Small intestine (tissue), 7 donors: Measurements from ENCODE around the gene LBH. TPM values are rescaled to one million over a fixed set of nuclear protein-coding genes. Genes with fewer than 3 reads are reported as not detected.
A peak's percentile ranks its signal among the peaks of the same experiment; 100 is the strongest.

Experiments
- DNase-seq, 2 donors: peaks; one replicate each; pipeline versions ENCODE4 v3.0.0 to v3.0.0-alpha.2; 2013
- FAIRE-seq: peaks from 2 replicates; lab custom pipeline; 2012; peaks lifted over from hg19 to GRCh38; lab: Jason Lieb, UNC
- H3K27ac ChIP-seq, 3 donors: one replicate each; pipeline ENCODE4 v1.5.1; 2013; ENCODE audit warnings: low read length in 2 of 3, mild to moderate bottlenecking in 2 of 3, control low read depth in 1 of 3, inconsistent platforms in 1 of 3, low read depth in 1 of 3, moderate library complexity in 1 of 3
- H3K27me3 ChIP-seq, 3 donors: one replicate each; pipeline ENCODE4 v1.6.1; 2013; ENCODE audit warnings: low read length in 3 of 3, inconsistent platforms in 1 of 3; ENCODE audit not compliant: control insufficient read depth in 3 of 3, insufficient read depth in 3 of 3
- H3K36me3 ChIP-seq, 3 donors: one replicate each; pipeline ENCODE4 v1.6.1; 2013; ENCODE audit warnings: low read length in 3 of 3, inconsistent platforms in 1 of 3, low read depth in 1 of 3, mild to moderate bottlenecking in 1 of 3, moderate library complexity in 1 of 3; ENCODE audit not compliant: control insufficient read depth in 3 of 3, insufficient read depth in 2 of 3
- H3K4me1 ChIP-seq, 3 donors: one replicate each; pipeline ENCODE4 v1.6.1; 2013; ENCODE audit warnings: low read length in 2 of 3, inconsistent platforms in 1 of 3, low read depth in 1 of 3, mild to moderate bottlenecking in 1 of 3, moderate library complexity in 1 of 3; ENCODE audit not compliant: control insufficient read depth in 3 of 3, insufficient read depth in 2 of 3
- H3K4me3 ChIP-seq, 3 donors: one replicate each; pipeline ENCODE4 v1.5.1; 2013; ENCODE audit warnings: low read length in 3 of 3, control low read depth in 1 of 3, inconsistent platforms in 1 of 3, low read depth in 1 of 3, mild to moderate bottlenecking in 1 of 3, moderate library complexity in 1 of 3
- H3K9me3 ChIP-seq, 2 donors: one replicate each; pipeline ENCODE4 v1.6.1; 2013; ENCODE audit warnings: low read depth in 1 of 2, low read length in 1 of 2; ENCODE audit not compliant: control insufficient read depth in 2 of 2, insufficient read depth in 1 of 2
- WGBS, 3 donors: extraction: QIAGEN DNeasy Blood & Tissue Kit; methylation state at CpG; one replicate each; pipeline ENCODE4 v1.1.7; 2013; 5-methylcytosine and 5-hydroxymethylcytosine counted together
- polyA plus RNA-seq, 4 donors: library from polyadenylated mRNA; stranded (reverse) in 3 of 4; unstranded in 1 of 4; fragments of 200-250 nt in 3 of 4; fragments of 120-200 nt in 1 of 4; gene quantifications; one replicate each; pipeline versions ENCODE4 v1.2.1 to v1.2.3, GENCODE V29; 2013
- donor health status: healthy with polysubstance abuse.
- donor health status: control.
- donor health status: control.
- donor health status: Bipolar disorder and iron deficiency.
- donor health status: healthy.

LBH gene
- polyA plus RNA-seq, 4 donors: 3.8 to 17.6 (median 12.0) TPM

DNA sequence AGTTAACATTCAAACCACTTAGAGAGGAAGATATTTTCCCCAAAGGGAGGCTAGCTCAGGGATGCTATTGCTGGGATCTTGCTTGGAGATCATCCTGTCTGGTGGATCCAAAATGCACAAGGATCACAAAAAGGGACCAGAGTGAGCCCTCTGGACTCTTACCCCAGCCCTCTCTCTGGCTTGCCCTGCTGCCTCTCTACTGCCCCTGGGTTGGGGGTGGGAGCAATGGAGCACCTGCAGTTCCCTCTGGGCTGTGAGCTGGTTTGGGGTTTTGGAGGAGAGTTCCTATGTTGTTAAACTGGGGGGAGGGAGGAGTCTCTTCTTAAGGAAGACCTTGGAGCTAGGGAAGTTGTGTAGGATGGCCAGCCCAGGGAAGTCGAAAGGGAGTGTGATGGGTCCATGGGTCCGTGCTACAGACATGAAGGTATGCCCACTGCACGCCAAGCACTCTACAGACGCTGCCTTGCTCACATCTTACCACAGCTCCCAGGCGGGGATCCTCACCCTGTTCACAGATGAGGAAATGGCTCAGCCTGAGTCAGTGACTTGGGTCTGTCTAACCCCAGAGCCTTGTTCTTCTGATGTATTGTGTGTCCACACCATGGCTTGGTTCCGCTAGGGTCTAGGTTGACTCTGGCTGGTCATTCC lies 3.8 kb downstream of the LBH start:
- DNase-seq (no peak), FAIRE-seq (no peak)
- Histone ChIP-seq H3K27me3 (peaks cover 0 to 38% (median 0%) of the 10 kb centered on the region in 3 donors), H3K9me3 (peaks cover 0 to 5% of the 10 kb centered on the region in 2 donors), H3K36me3 (peaks cover 0 to 41% (median 6%) of the 10 kb centered on the region in 3 donors), H3K27ac (peak overlapping the region in 1 of 3 donors; percentile 52), H3K4me3 (peak overlapping the region in 1 of 3 donors; percentile 35), H3K4me1 (peaks cover 0 to 19% (median 3%) of the 10 kb centered on the region in 3 donors)
- 69 to 85% (median 84%) methylated on average over 6 of the region's 6 CpGs for WGBS, 3 donors

DNA sequence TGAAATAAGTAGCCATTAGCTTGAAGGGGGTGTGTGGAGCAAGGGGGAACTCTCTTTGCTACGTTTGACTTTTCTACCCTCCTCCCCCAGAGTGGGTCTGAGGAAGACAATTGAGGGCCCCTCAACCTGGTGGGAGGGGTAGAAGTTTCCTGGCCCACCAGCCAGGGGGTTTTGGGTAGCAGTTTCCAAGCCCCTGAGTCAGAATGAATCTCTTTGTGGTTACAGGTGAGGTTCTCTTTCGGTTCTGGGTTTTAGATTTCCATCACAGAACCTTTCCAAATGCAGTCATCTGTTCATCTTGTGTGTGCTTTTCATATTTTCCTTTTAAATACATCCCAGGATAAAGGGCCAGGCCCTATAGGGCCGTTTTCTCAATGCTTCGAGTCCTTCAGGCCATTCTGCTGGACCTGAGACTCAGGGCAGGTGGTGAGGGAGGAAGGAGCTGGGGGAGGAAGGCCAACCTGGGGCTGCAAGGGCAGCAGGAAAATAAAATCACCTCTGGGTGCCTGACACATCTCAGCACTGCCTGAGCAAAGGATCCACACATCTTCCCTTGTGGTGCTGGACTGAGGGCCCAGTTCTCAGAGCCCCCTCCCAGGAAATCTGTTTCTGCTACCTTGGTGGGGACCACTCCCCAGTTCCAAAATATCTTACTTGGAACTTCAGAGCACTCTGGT lies 4.7 kb downstream of the LBH start:
- peaks cover 0 to 11% (median 3%) of the 10 kb centered on the region in 3 donors for H3K4me1 ChIP-seq

DNA sequence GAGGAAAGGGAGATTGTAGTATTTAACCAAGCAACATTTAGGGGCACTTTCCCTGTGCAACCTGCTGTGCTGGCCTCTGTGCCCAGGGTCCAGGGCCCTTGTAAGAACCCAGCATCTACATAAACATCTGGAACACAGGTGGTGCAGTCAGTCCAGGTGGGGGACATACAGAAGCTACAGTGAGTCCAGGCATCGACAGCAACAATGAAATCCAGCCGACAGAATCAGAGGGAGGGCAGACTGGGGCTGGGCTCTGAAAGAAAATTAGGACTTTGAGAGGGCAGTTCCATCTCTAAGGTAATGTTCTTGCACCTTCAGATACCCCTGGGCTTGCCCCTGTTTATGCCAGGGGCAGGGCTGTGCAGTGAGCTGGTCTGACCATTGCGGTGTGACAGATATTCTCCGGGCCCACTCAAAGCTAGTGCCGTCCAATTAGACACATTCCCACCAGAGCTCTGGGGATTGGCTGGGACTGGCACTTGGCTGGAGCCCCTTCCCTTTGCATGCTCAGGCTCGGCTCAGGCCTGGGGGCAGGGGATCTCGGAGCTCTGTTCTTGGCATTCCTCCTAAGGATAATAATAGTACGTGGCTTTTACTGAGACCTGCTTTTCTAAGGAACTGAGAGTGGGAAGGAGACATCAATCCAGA lies 5.4 kb downstream of the LBH start:
- H3K27ac ChIP-seq: peak overlapping the region in 1 of 3 donors; percentile 19
- peaks cover 0 to 24% (median 0%) of the 10 kb centered on the region in 3 donors for H3K27me3 ChIP-seq
- H3K36me3 ChIP-seq: peaks cover 0 to 43% (median 6%) of the 10 kb centered on the region in 3 donors
- DNase-seq (no peak), FAIRE-seq (no peak)
- 79 to 96% (median 86%) methylated on average over 8 of the region's 8 CpGs for WGBS, 3 donors
- no peak overlapping the region for H3K4me3 ChIP-seq
- peaks cover 0 to 5% of the 10 kb centered on the region in 2 donors for H3K9me3 ChIP-seq
- H3K4me1 ChIP-seq: peaks cover 0 to 11% (median 3%) of the 10 kb centered on the region in 3 donors

More for the DNA sequence above, 4.7 kb downstream of the LBH start:
- FAIRE-seq (no peak), DNase-seq (no peak)
- peaks cover 0 to 30% (median 0%) of the 10 kb centered on the region in 3 donors for H3K27me3 ChIP-seq
- peak overlapping the region in 1 of 3 donors; percentile 21 for H3K27ac ChIP-seq
- 71 to 90% (median 76%) methylated on average over 4 of the region's 4 CpGs for WGBS, 3 donors
- peaks cover 0 to 41% (median 6%) of the 10 kb centered on the region in 3 donors for H3K36me3 ChIP-seq
- H3K4me3 ChIP-seq: no peak overlapping the region
- peaks cover 0 to 5% of the 10 kb centered on the region in 2 donors for H3K9me3 ChIP-seq

DNA sequence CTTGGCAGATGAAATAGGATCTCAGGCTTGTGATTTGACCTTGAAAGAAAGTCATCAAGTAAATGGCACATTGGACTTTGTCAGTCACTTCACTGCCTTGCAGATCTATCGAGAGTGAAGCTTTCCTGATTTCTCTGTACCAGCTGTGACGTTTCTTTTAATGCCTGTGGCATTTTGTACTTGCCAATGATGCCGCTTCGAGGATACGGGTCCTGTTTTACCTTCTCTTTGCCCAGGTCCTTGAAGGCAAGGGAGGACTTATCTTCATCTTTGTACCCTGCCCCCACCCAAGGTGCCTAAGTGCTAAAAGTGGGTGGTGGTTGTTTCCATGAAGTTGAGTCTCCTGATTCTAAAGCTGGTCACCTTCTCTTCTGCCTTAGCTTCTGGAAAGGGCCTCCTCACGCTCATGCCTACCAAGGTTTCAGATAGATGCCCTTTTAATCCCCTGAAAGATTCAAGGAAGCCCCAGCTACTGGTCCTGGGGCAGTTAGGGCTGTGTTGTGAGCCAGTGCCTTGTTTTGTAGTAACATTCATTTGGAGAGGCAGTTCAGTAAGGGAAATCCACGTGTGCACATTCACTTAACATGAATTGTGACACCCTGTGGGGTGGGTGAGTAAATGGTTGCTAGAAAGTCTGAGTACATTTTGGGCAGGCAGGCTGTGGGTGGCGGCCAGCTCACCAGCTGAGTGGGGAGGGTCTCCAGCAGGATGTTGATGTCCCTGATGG lies 6.1 kb downstream of the LBH start:
- peak overlapping the region in 1 of 3 donors; percentile 28 for H3K27ac ChIP-seq
- peaks cover 0 to 43% (median 6%) of the 10 kb centered on the region in 3 donors for H3K36me3 ChIP-seq
- 75 to 77% (median 75%) methylated on average over 8 of the region's 8 CpGs for WGBS, 3 donors
- H3K9me3 ChIP-seq: peaks cover 0 to 5% of the 10 kb centered on the region in 2 donors
- no peak for FAIRE-seq
- peaks cover 0 to 11% (median 3%) of the 10 kb centered on the region in 3 donors for H3K4me1 ChIP-seq
- DNase-seq: no peak
- no peak overlapping the region for H3K4me3 ChIP-seq
- H3K27me3 ChIP-seq: peaks cover 0 to 17% (median 0%) of the 10 kb centered on the region in 3 donors

DNA sequence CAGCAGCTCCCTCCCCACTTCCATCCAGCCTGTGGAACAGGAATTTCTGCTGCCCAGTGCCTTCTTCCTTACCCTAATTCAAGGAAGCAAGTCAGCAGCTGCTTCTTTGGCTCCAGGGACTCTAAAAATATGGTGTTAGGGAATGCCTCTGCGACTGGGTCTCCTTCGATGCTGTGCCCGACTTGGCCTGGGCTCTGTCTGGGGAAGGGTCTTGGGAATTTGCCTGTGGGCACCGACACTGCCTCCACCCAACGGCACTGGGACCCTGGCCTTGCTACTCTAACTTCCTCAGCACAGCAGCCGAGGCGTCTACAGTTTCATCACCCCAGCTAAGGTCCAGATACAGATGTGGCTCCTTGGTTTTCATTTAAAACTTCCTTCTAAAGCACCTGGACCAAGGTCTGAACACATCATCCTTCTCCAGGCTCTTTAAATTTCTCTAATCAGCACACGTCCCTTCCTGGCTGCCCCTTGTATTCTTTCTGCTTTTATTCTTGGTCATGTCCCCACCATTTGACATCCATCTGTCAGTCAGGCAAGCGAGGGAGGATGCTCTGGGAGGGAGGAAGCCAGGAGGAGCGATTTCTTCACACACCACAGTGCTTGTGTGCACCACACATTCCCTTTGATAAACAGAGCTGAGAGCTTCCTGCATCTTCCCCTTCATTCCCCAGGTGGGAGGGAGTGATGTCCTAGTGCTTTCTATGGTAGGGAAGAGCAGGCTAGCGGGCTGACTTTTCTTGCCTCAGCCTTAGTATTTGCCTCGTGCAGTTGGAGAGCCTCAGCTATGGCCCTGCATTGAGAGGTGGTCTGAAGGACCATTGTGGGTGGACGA lies 6.8 kb downstream of the LBH start:
- Histone ChIP-seq H3K4me1 (peaks cover 0 to 5% (median 3%) of the 10 kb centered on the region in 3 donors), H3K27me3 (peaks cover 0 to 9% (median 0%) of the 10 kb centered on the region in 3 donors), H3K4me3 (no peak overlapping the region), H3K9me3 (peaks cover 0 to 5% of the 10 kb centered on the region in 2 donors), H3K27ac (peak overlapping the region in 1 of 3 donors; percentile 28), H3K36me3 (peaks cover 0 to 43% (median 6%) of the 10 kb centered on the region in 3 donors)
- FAIRE-seq (no peak), DNase-seq (no peak)
- 74 to 87% (median 76%) methylated on average over 12 to 13 of the region's 13 CpGs for WGBS, 3 donors

DNA sequence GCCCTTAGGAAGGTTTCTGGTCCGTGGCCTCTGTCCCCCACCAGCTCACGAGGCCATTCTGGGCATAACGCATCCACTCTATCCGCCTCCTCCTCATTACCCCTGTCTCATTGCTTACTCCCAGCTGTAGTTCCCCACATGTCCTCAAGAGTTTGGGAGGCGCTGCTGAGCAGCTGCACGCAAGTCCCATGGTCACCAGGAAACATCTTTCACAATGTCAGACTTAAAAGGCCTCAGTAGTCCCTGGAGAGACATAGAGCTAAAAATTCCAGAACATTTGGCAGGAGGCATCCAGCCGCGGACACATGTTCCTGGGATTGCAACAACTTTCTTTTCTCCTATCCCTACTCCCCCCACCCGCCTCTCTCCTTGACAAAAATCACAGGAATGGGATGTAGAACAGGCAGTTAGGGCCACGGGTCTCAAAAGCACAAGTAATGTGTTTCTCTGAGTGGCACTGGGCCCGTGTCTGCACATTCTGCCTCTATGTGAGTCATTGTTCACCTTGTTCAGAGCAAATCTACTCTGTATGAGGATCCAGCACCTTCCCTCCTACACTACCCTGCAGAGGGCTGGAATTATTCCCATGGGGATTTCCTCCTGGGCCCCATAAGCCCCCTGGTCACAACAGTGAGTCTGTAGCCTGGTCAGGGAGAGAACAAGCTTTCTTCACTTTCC lies 8.1 kb downstream of the LBH start:
- DNase-seq (peak; percentile 73 to 79), FAIRE-seq (no peak)
- H3K4me1 ChIP-seq: peaks cover 0 to 3% (median 0%) of the 10 kb centered on the region in 3 donors
- H3K36me3 ChIP-seq: peaks cover 0 to 43% (median 6%) of the 10 kb centered on the region in 3 donors
- H3K27me3 ChIP-seq: peaks cover 0 to under 1% (median 0%) of the 10 kb centered on the region in 3 donors
- no peak overlapping the region for H3K4me3 ChIP-seq
- WGBS, 3 donors: 53 to 66% (median 60%) methylated on average over 11 of the region's 11 CpGs
- peak overlapping the region in 1 of 3 donors; percentile 58 for H3K27ac ChIP-seq
- H3K9me3 ChIP-seq: peaks cover 0 to 5% of the 10 kb centered on the region in 2 donors
